Stimulated activated CD4-positive, alpha-beta T cell treated with anti-CD3 and anti-CD28 coated beads, Interleukin-12 subunit alpha, Interleukin-12 subunit beta, amount 100 ng/mL, for 24 hours (primary cell): ENCODE measurements around the gene GSG1L2.

Source experiments
- DNase-seq, 2 experiments: peaks; one replicate each; pipeline ENCODE4 v3.0.0-alpha.2; 2020; ENCODE audit warnings: low read depth in 2 of 2

The GSG1L2 gene

DNA sequence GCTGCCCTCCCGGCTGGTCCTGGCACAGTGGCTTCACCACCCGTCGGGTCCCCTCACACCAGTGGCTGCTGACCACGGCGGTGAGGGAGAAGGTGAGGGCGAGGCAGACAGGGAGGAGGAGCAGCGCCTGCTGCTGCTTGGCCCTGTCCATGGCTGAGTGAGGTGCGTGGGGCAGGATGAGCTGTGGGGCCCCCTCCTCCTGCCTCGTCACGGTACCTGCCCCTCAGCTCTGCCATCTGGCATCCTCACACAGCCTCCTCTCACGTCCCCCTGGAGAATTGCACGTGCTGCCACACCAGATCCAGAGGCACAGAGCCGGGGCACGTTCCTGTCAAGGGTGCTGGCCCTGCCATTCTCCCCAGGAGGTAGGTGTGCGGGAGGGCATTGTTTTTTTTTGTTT lies at the start of gene GSG1L2:
Gene GSG1L2 (minus strand): TSS at position 159 of the 400 bp plus-strand sequence. CDS start 8 bp downstream, at position 151.
- no peak for DNase-seq

DNA sequence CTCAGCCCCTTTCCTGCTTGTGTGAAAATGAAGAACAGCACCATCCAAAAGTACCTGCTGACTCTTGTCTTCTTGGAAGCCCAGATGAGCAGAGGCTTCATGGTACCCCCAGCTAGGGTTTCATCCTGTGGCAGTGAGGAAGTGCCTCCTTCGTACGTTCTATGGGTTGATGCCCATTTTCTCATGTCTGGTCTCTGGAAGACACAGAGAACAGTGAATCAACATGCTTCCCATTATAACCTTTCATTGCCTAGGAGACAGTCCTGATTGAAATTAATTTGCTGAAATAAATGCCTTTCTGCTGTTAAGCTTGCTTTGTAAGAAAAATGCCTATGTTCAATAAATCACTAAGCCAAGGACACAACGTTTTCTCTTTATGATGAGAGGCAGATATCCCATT lies 46.7 kb upstream of the GSG1L2 start:
- DNase-seq: no peak

DNA sequence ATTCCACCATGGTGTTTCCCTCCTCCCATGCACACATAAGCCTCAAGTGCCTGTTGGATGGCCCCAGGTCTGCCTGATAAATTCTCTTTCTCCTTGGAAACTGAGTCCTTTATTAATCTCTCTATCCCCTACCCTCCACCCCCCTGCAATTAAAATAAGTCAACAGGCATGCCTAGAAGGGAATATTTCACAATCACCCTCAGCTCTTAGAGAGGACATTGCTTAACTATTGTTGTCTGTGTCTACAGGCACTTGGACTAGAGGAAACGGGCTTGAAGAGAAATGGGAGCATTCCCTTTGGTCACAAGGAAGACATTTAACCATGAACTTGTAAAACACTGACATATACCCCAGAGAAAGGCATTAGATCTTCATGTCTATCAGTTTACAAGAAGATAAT lies 43.7 kb upstream of the GSG1L2 start:
- no peak for DNase-seq

DNA sequence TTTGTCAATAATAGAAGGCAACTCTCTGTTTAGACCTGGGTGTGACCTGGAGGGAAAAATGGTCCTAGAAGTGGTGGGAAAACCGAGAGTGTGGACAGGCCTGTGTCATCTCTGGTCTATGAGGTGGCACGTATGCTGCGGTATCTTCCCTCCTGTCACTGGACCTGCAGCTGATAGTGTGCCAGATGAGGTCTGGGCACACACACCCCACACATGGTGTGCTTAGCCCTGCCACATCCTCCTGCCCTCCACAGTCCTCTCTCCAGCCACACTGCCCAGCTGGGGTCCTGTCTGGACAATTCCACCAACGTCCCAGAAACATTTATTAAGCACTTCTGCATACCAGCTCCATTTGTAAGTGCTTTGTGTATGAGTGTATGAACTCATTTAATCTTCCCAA lies 41.1 kb upstream of the GSG1L2 start:
- no peak for DNase-seq

DNA sequence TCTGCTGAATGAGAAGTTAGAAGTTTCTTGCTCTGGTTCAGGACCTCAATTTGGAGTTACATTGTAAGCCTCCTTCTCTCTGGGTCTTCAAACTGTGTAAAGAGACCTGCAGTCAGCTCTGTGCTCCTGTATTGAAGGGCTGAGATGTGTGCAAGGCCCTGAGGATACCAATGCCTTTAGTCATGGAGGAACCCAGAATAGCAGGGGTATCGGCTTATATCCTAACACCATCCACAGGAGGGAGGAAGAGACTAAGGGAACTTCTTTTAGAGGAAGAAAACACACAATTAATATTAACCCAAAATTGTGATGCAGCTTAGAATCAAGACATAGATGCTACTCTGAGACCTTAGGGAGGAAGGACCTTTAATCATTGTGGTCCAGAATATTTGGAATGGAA lies 40.3 kb upstream of the GSG1L2 start:
- no peak for DNase-seq

DNA sequence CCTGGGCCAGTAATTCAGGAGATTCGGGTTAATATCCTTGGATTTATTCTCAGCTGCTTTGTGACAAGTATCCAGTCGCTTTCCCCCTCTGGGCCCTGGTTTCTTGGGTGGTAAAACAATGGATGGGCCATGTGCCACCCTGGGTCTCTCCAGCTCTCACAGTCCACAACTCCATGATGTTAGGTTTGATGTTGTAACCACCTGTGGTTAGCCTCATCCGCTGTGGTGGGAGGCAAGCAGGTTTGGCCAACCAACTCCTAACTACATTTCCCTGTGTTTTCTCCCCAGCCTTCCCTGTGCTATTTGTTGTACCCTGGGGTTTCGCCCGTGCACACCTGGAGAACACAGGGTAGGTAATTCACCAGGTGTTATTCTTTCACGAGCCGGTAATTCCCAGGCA lies 39.0 kb upstream of the GSG1L2 start:
- DNase-seq: no peak

DNA sequence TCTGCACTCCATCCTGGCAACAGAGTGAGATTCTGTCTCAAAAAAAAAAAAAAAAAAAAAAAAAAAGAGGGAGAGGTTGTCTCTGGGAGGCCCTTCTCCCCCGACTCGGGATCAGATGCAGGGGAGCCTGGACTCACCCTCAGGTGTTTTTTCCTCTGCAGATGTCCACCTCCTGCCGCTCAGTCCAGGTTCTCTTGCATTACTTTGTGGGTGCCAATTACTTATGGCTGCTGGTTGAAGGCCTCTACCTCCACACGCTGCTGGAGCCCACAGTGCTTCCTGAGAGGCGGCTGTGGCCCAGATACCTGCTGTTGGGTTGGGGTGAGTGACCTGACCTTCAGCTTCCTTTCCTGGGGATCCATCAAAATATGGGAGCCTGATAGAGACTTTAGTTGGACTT lies 37.9 kb upstream of the GSG1L2 start:
- DNase-seq: no peak

DNA sequence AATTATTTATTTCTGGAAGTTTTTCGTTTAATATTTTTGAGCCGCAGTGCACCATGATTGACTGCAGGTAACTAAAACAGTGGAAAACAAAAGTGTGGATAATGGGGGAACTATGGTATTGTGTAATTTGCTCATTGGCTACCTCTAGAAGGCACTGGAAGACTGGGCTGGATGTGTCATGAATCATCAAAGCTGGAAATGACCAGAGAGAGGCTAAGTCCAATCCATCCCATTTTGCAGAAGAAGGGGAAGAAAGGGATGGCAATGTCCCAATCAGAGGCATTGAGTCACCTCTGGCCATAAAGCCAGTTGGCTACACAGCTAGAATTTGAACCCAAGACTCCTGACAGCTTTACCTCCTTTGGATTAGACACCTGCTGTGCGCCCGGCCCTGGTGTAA lies 33.2 kb upstream of the GSG1L2 start:
- DNase-seq: no peak

DNA sequence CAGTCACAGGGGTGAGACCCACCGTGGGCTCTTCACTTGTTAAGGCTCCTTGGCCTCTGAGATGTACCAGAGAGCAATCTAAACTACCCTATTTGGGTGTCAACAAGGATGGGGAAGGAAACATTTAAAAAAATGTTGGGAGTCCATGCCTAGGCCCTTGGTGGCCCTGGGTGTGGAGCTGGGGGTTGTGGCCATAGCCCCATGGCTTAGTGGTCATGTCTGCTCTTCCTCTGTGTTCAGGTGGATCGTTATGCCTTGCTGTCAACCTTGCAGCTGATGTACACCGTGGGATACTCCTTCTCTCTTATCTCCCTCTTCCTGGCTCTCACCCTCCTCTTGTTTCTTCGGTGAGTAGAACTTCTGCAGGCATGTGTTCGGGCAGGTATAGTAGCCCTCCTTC lies 32.4 kb upstream of the GSG1L2 start:
- no peak for DNase-seq

DNA sequence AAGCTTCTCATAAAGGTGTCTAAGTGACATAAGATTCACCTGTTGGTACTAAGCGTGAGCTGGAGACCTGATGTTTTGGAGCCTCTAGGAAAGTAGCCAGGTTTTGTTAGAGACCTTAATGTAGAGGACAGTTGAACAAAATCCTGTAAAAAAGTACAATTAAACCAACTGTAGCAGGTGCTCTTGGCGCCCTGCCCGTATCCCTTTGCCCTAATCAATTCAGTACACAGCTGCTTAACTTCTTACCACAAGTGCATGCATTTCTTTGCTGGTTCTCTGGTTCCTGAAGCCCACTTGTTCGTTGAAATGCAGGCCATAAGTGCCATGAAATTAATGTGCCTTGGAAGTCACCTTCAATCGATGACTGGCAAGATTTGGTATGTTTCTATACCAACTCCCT lies 28.3 kb upstream of the GSG1L2 start:
- DNase-seq: no peak

DNA sequence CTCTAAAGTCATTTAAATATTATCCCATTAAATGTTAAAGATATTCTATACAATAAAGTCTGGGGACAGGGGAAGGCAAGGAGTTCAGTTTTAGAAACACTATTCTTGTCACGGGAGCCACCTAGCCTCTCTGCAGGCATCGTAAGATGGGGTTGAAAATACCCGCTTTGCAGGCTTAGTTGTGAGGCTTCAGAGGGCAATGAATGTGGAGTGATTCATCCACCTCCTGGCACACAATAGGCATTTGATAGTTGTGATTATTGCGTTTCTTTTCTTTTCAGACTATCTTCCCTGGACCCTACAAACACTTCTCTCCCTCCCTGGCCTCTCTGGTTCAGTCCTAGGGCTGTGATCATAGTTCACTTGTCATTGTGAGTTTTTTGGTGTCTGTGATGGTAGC lies 23.4 kb upstream of the GSG1L2 start:
- no peak for DNase-seq

DNA sequence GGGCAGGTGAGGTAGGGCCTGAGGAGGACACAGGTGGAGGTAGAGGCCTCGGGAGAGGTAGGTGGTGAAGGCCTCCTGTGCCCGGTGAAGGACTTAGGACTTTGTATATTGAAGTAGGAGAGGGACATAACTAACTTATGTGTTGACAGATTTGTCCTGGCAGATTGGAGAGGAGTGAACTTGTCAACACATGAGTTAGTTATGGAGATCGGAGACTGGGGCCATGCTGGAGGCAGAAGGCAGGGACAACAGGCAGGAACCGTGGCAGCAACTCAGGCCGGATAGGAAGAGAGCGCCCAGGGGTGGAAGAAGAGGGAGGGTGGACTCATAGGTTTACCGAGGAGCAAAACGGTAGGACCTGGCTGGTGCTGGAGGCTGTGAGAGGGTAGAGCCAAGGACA lies 22.3 kb upstream of the GSG1L2 start:
- no peak for DNase-seq

DNA sequence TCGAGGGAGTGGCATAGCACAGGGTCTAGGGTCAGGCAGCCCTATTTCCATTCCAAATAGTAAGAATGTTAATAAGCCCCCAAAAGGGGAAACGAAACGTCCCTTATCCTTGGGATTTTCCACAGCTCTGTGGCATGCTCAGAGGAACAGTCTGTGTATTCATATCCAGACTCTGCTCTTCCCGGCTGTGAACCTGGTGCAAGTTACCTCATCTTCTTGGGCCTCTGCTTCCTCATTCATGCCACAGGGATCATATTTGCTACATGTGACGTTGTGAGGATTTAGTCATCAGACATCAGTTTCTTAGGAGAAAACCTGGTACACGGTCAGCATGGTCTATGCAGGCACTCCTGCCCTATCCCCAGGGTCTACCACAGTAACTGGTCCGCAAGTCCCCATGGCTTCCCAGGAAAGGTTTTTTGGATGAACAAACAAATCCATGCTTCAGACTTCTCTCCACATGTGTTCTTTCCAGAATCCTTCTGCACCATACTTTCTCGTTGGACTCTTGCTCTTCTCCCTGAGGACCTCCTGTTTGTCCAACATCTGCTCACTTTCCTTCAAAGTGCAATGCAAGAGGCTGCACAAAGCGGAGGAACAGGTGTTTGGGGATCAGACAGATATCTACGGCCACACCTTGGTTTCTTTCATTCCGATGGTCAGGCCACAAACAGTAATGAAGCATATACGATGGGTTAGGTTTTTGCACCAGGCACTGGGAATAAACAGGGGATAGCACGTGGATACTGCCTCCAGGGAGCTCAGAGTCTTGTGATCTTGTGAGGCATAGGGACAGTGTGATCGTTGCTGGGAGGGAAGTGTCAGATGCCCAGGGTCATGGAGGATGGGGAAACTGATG lies 21.5 kb upstream of the GSG1L2 start:
- no peak for DNase-seq

DNA sequence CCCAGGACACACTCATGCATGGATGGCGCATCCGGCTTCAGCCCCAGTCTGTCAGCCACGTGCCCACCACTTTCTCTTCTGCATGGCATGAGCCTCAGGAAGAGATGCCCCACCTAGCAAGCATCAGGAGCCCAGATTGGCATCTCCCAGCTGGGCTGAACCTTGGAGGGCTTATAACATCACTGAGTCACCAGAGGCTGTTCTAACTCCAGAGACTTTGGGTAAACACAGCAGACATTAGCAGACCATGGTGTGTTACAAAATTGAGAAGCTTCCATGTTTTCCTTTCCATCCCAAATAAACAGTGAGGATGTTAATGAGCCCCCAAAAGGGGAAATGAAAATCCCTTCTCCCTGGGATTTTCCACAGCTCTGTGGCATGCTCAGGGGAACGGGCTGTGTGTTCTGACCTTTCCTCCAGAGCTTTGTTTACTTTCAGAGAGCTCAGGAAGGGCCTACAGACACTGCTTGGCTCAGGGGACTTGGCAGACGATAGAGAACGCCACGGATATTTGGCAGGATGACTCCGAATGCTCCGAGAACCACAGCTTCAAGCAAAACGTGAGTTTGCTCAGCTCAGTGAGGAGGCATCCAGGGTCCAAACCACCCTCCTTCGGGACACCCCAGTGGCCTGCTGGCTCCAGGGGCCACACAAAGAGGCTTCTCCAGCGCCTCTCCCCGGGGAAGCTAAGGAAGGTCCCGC lies 20.3 kb upstream of the GSG1L2 start:
- DNase-seq: no peak

DNA sequence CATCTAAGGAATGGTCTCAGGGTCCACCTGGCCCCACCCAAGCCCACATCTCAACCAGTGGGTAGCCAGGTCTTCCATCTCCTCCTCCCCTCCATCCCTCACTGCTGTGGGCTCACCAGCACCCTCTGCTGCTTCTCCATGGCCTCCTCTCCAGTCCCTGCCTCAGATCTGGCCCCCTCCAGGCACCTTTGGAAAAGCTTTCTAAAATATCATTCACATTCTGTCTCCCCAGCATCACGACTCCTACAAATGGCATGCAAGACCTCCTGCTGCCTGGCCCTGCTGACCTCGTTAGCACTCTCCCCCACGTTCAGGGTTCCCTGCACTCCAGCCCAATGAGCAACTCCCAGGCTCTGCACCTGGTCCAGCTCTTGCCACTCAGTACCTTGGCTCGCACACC lies 17.6 kb upstream of the GSG1L2 start:
- no peak for DNase-seq

DNA sequence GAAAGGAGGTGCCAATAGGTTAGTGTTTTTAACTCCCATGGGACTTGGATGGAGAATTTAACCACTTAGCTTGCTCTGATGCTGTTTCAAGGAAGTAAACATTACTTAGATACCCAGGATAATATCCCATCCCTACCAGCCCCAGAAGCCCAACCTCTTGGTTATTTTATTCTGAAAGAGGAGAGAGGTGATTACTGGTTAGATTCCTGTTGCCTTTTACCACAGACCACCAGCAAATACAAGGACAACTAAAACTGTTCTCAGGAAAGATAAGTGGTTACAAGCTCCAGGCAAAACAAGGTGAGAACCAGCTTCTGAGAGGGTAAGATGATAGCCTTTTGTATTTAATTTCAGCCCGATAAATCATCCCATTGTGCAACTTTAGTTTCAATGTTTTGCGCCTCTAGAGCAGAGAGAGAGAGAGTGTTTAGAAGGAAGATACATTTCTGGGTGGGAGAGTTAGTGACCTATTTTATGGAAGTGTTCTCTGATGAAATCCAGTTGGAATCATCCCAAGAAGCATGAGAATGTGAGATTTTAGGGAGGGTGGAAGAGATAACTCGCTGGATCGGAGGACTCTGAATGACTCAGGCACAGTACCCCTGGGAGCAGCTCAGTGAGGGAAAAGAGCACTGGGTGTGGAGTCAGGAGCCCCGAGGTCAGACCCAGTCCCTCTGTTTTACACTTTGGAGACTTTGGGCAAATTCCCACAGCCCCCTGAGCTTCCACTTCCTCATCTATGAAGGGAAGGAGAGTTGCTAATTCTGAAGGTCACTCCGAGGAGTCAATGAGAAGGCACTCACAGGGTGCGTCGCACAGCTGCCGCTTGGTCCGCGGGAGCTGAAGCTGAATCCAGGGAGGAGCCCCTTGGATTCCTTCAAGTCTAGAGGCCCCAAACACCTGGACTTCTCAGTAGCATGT lies 15.9 kb upstream of the GSG1L2 start:
- no peak for DNase-seq

DNA sequence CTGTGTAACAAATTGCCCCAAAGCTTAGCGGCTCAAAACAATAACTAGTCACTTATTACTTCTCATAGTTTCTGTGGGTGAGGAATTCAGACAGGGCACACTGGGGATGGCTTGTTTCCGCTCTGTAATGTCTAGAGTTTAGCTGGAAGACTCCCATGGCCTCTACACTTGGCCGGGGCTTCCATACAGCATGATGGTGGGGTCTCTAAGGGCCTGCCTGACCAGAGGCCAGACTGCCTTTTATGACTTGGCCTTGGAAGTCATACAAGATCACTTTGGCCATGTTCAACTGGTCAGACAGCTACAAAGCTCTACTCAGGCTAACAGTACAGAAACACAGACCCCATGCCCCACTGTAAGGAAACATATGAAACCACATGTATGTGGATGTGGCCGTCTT lies 12.0 kb upstream of the GSG1L2 start:
- DNase-seq: no peak

DNA sequence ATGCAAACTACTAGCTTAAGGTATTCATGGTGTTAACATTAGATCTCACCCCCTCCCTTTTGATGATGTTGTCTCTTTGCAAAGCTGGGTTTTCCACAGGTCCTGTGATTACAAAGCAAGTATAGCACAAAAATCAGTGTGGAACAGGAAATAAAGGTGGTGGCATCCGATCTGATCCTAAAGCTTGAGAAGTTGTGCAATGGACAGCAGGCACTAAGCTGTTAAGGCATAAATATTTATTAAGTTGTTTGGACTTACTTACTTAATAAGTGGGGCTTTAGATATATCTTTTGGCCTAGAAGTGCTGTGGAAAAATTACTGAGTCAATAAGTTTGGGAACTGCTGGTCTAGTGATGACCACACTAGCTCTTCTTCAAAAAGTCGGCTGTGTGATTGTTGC lies 8.8 kb upstream of the GSG1L2 start:
- DNase-seq: no peak

DNA sequence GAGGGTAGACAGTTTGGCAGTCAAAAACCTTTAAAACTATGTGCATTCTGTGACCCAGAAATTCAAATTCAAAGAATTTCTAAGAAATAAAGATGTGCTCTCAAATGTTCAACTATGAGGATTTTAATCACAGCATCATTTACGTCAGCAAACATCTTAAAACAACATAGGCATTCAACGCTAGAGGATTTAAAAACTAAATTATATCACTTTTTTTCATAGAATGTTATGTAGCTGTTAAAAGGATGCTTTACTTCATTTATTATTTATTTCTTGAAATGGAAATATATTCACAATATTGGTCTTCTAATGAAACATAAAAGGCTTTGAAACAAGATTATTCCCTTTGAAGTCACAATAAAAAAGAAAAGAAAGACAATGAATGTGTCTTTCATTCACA lies 7.5 kb upstream of the GSG1L2 start:
- no peak for DNase-seq

DNA sequence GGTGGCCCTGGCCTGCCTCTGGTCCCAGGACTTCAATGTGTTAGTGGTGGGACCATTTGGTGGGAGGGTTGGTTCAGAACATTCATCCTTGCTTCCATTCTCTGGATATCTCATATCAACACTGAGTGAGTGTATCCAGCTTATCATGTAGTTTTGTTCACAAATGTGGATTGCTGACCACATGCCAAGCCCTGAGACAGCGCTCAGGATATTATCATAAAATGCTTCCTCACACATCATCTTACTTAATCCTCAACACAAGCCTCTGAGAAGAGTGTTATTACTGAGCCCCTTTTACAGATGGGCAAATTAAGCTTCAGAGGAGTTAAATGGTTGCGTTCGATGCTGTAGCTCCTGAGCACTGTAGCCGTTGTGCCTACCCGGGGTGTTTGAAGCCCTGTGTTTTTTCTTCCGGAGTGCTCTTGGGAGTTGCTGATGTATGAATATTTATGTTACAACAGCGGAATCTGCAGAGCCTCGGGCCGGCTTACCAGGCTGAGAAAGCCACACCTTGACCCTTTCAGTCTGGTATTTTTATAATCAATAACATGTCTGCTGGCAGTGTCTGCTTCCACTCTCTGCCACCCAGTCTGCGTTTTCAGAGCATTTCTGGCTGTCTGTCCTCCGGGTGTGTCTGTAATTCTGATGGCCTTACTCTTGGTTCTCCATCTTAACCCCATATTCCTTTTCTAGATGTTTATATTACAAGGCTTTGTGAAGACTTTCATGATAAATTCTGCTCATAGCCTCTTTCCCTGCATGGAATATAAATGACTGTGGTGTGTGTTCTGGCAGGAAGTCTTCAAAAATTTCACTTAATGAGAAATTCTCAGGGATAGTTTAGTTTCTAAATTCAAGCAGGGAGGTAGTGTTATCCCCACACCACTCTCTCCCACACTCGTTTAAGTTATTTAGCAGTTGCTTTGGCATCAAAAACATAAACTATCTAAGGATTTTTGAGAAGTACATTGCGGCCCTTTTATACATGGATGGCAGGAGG lies 6.7 kb upstream of the GSG1L2 start:
- DNase-seq: no peak

DNA sequence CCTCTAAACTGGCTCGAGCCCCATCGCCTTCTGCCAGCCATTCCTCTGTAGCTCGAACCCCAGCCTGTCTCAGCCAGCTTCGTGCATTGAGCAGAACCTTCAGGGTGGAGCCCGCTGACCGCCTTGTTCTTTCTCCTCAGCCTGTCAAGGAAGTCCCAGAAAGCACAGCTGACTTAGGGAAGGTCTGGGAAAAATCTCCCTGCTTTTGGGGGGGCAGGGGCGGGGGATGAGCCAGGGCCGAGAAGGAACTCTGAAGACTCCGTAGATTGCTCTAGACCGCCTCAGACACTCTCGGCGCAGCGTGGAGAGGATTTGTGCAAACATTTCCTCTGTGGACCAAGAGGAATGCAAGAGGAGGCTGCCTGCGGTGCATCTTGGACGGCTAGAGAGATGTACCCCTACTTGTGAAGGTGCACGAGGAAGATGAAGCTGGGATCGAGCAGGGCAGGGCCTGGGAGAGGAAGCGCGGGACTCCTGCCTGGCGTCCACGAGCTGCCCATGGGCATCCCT lies 3.8 kb upstream of the GSG1L2 start, which contains the start of gene GLP2R:
Gene GLP2R (plus strand): TSS at position 284 of the 510 bp plus-strand sequence. CDS start 140 bp downstream, at position 424.
- no peak for DNase-seq
